Measurements from ENCODE around the gene TSPOAP1. TPM values are rescaled to one million over a fixed set of nuclear protein-coding genes. Genes with fewer than 3 reads are reported as not detected.

The TSPOAP1 gene
- total RNA-seq, 1 experiment from 2014 or later, result 4.3 TPM

DNA sequence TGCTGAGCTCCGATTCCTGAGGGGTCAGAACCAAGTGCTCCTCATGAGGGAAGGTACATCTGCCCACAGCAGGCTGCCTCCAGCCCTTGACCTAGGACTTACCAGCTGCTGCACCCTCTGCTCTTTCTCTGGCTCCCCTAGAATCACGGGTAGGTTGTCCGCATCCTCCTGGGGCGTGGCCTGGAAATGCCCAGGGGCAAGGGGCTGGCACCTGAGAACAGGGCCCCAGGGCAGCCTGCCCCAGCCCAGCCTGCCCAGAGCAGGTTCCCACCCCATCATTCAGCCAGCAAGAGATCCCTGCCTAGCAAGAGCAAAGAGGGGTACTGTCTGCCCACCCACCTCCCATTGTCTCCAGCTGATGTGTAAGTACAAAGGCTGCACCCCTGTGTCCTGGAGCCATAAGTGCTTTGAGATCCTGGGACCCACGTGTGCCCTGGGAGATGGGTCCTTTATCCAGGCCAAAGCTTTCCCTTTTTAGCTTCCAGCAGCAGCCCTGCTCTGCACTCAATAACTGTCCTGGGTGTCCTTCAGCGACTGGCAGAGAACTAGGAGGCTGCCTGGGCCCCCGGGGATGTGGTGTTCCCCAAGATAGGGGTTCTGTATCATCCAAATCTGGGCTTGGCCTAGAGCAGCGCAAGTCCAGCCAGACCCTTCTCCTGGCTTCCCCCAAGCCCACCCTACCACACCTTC, 5.1 kb downstream of the TSPOAP1 start:
- TF ChIP-seq, protein P1, sequence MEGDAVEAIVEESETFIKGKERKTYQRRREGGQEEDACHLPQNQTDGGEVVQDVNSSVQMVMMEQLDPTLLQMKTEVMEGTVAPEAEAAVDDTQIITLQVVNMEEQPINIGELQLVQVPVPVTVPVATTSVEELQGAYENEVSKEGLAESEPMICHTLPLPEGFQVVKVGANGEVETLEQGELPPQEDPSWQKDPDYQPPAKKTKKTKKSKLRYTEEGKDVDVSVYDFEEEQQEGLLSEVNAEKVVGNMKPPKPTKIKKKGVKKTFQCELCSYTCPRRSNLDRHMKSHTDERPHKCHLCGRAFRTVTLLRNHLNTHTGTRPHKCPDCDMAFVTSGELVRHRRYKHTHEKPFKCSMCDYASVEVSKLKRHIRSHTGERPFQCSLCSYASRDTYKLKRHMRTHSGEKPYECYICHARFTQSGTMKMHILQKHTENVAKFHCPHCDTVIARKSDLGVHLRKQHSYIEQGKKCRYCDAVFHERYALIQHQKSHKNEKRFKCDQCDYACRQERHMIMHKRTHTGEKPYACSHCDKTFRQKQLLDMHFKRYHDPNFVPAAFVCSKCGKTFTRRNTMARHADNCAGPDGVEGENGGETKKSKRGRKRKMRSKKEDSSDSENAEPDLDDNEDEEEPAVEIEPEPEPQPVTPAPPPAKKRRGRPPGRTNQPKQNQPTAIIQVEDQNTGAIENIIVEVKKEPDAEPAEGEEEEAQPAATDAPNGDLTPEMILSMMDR (conservative IDR thresholded peaks at IDR 0.05; ENCODE audit: low read depth, low read length), result no peak
- TF ChIP-seq EZH2 (IDR thresholded peaks at IDR 0.05; ENCODE audit: low read length, unreplicated experiment) (no peak), EZH2phosphoT487 (IDR thresholded peaks at IDR 0.05; ENCODE audit: borderline replicate concordance, low read length) (no peak)
- DNase-seq, result no peak
- ATAC-seq, result no peak
- Histone ChIP-seq H3K79me2 (ENCODE audit: low read length) (no peaks in the 10 kb centered on the region), H4K20me1 (ENCODE audit: low read length) (no peaks in the 10 kb centered on the region), H3K36me3 (ENCODE audit: low read depth, low read length) (no peaks in the 10 kb centered on the region), H3K27me3 (ENCODE audit: low read length) (no peaks in the 10 kb centered on the region), H3F3A (ENCODE audit: low read length, unreplicated experiment) (no peaks in the 10 kb centered on the region), H2AFZ (ENCODE audit: low read length) (peak overlapping the region; percentile 94), H3K9me2 (replicated peaks; ENCODE audit: low read length) (no peaks in the 10 kb centered on the region), H3K4me3 (ENCODE audit: low read length) (peak overlapping the region; percentile 75; the same call in 1 of the 2 replicates), H3K9me3 (ENCODE audit: low read length) (no peaks in the 10 kb centered on the region), H3K4me1 (ENCODE audit: insufficient read depth, low read length) (peaks cover 8% of the 10 kb centered on the region; the same call in 1 of the 2 replicates), H3K9ac (ENCODE audit: low read length) (no peak overlapping the region), H3K27ac (ENCODE audit: low read length) (no peak overlapping the region), H3K4me2 (ENCODE audit: low read length) (peak overlapping the region; percentile 93)
- ChIA-PET POLR2A (ENCODE audit: unreplicated experiment) (no interaction called here), CTCF (no interaction called here)
- no TSS peak for BruUV-seq (replicated peaks)
- intact Hi-C loops (cut with micrococcal nuclease), result loop anchor here (1.0 kb wide), 1 partner anchor 29 kb away; the partner anchor contains the start of gene SUPT4H1

DNA sequence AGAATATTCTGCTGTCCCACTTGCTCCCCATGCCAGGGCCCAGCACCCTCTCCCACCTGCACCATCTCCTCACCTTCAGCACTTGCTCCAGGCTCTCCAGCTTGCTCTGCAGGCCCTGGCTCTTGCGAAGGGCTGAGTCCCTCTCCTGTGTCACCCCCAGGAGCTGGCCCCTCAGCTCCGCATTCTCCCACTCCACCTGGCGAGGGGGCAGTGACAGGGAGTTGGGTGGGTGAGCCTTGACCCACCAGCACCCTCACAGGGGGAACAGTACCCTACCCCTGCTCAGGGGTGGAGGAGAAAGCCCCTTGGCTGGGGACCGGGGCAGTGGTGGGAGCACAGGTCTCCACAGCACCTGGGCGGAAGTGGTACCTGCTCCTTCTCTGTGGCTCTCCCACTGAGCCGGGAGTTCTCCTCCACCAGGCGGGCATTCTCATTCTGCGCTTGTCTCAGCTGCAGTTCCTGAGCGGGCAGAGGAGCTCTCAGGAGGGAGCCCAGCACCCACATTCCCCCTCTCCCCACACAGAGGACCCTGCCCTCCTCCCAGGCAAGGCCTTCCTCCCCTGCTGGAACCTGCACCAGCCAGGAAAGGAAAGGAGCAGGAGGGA, 5.9 kb downstream of the TSPOAP1 start:
- H3K9me3 ChIP-seq (ENCODE audit: low read length), result no peaks in the 10 kb centered on the region
- CTCF ChIA-PET, result no interaction called here
- intact Hi-C loops (cut with micrococcal nuclease), result no loop called here

More for the DNA sequence above, 5.9 kb downstream of the TSPOAP1 start:
- Histone ChIP-seq H3K36me3 (ENCODE audit: low read depth, low read length) (no peaks in the 10 kb centered on the region), H3K27ac (ENCODE audit: low read length) (no peak overlapping the region), H3K4me3 (ENCODE audit: low read length) (no peak overlapping the region), H4K20me1 (ENCODE audit: low read length) (no peaks in the 10 kb centered on the region), H3K27me3 (ENCODE audit: low read length) (no peaks in the 10 kb centered on the region), H3K4me1 (ENCODE audit: insufficient read depth, low read length) (peaks cover 13% of the 10 kb centered on the region), H3K4me2 (ENCODE audit: low read length) (no peak overlapping the region), H3F3A (ENCODE audit: low read length, unreplicated experiment) (no peaks in the 10 kb centered on the region), H2AFZ (ENCODE audit: low read length) (no peak overlapping the region), H3K9ac (ENCODE audit: low read length) (no peak overlapping the region), H3K79me2 (ENCODE audit: low read length) (no peaks in the 10 kb centered on the region), H3K9me2 (replicated peaks; ENCODE audit: low read length) (no peaks in the 10 kb centered on the region)
- BruUV-seq (replicated peaks), result no TSS peak
- POLR2A ChIA-PET (ENCODE audit: unreplicated experiment), result no interaction called here
- TF ChIP-seq, protein P1 (conservative IDR thresholded peaks at IDR 0.05; ENCODE audit: low read depth, low read length), result no peak
- TF ChIP-seq EZH2phosphoT487 (IDR thresholded peaks at IDR 0.05; ENCODE audit: borderline replicate concordance, low read length) (no peak), EZH2 (IDR thresholded peaks at IDR 0.05; ENCODE audit: low read length, unreplicated experiment) (no peak)
- ATAC-seq, result no peak
- DNase-seq, result no peak

Data from PC-3 (cell line).